CD4-positive, alpha-beta T cell treated with Interleukin-6 at 100 ng/mL for 8 hours (primary cell): ENCODE measurements around the gene KANSL3.

ENCODE experiments used
- DNase-seq: peaks from one replicate; pipeline ENCODE4 v3.0.0-alpha.2; 2020; ENCODE audit warnings: mixed read lengths, low spot score

KANSL3 gene

DNA sequence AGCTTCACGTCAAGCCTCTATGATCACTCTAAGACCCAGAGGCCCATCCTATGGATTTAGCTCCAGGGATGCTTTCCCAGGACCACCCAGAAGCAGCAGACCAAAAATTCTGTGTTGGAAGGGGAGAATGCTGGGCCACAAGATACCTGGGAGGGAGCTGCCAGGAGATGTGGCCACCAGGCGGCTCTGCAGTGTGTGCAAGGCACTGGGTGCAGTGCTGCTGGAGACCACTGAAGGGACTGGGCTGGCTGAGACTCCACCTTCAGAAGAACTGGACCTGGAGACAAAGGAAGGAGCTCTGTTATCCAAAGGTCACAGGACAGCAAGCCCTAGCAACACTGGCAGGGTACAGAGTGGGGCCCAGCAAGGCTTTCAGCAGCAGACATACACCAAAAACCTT, 34.0 kb downstream of the KANSL3 start:
- no peak for DNase-seq

DNA sequence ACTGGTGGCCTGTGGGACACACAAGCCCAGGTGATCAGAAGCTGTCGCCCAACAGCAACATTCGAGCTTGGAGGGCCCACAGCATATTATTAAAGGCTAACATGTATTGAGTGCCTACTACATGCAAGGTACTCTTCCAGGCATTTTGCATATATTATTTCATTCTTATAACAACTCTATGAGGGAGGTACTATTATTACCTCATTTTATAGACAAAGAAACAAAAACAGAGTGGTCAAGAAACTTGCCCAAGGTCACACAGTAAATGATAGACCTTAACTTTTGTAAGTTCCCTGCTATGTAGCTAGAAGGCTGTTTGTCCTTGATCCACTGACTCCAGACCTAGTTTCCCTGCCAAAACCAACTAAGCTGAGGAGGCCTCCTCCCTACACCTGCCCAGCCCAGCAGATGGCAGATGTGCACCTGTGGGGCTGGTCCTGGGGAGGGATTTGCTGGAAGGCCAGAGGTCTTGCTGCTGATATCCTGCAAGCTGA, 35.7 kb downstream of the KANSL3 start:
- no peak for DNase-seq

DNA sequence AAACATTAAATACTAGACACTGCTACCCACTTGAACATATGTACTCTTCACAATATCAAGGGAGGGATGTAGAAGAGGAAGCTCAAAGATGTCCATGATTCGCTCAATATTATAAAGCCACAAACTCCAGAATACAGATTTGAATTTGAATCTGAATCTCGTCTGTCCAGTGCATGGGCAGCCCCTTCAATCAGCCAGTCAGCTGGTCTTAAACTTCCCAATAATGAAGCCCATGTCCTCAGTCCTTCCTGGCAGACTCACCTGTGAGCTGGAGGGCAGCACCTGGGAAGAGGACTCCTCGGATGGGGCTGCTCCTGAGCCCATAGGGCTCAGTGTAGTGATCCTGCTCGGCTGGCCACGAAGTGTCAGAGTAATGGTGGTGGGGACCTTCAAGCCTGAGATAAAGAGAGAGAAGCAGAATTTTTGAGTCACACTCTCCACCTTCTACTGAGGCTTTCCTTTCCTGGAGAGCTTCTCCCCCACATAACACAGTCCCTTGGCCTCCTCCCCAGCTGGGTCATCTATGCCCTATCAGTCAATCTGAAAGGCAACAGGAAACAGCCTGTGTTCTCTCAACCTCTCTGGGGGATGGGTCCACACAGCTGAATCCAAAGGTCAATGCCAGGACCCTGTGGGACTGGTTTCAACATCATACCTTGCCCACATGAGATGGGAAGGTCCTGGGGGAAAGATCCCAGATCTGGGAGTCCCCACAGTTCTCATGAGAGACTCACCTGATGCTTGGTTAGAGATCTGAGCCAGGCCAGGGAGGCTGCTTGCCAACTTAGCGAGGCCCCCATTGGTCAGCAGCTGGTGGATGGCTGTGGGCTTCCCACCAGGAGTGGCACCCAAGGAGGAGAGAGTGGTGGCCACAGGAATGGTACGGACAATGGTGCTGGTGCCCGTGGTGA, 36.5 kb downstream of the KANSL3 start:
- DNase-seq = no peak

DNA sequence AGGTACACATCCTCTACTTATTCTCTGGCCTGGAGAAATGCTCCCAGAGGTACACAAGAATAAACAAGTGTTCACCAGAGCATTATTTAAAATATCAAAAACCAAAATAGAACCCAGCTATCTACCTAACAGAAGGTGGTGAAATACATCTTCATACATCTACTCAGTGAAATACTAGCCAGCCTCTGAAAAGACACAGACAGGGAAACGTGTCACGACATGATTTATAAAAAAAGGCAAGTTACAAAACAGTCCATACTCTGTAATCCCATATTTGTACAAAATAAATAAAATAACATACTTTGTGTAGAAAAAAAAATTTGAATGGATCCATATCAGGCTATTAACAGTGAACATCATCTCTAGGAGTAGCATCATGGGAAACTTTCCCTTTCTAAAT, 38.2 kb downstream of the KANSL3 start:
- DNase-seq = no peak

DNA sequence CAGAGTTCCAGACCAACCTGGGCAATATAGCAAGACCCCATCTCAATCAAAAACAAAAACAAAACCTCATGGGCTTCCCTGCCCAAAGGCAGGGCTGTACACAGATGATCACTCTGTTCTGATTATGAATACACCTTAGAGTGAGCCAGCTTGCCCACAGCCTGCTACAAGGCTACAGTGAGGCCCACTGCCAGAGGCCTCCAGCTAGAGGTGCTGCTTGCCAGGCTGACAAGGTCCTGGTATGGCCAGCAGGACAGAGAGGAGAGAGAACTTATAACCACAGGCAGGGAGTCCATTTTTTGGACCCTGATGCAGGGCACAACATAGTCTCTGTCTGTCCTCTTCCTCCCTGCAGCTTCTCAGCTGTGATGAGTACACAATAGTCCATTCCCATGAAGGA, 41.5 kb downstream of the KANSL3 start:
- DNase-seq = no peak

DNA sequence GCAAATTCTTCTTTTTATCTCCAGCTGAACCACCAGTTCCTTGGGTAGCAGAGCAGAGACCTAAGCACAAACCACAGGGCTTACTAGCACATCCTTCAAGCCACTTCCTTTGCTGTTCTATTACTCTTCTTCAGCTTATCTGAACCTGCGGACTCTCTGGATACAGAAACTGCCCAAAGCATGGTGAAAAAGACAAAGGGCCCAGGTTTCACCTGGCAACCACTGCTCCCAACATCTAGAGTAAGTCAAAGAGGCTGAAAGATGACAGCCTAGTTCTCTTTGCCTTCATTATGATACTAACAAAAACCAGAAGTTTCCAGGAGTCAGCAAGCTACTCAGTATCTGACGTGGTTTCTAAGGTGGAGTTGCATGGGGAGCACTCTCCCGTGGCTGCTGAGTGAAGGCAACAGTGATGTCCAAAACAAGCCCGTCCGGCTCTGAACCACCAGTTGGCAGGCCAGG, 43.4 kb downstream of the KANSL3 start:
- peak; percentile 43 for DNase-seq

DNA sequence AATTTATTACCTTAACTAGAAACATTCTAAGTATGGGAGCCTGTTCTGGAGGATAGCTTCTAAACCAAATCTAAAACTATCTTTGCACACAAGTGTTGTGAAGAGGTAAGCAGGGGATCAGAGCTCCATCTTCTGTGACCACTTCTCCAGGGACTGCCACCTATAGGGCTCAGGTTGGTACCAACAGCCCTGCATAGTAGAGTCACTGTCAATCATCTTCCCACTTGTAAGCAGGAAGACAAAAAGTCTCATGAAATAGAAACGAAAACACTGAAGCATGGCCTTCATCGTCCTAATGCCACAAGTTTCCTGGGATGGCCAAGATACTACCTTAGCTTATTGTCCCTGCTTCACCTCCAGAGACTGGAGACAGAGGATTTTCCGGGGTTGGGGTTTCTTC, 43.8 kb downstream of the KANSL3 start:
- no peak for DNase-seq

DNA sequence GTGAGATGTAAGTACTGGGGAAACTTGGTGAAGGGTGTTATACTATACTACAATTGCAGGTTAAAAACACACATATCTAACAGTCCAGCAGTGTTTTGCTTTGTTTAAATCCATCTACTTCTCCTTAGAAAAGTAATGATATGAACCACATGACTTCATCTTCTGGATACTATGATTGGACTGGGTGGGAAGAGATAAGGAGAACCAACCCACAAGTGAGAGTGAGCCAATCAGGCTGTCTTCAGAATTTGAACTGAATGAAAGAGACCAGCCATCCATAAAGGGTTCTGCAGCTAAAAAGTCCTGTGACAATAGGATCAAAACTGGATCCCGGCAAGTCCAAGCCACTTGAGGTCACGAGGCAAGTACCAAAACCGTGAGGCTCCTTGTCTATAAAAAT, 46.6 kb downstream of the KANSL3 start:
- DNase-seq = no peak

DNA sequence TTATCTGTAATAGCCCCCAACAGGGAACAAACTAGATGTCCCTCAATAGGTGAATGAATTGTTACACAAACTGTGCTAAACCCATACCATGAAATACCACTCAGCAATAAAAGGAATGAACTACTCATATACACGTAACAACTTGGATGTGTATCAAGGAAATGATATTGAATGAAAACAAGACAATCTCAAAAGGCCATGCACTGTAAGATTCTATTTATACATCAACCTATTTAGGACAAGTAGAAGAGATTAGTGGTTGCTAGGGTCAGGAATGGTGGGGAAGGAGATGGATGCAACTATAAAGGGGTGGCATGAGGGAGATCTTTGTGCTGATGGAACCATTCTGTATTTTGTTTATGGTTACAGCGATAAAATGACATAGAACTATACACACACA, 47.1 kb downstream of the KANSL3 start:
- DNase-seq = no peak

DNA sequence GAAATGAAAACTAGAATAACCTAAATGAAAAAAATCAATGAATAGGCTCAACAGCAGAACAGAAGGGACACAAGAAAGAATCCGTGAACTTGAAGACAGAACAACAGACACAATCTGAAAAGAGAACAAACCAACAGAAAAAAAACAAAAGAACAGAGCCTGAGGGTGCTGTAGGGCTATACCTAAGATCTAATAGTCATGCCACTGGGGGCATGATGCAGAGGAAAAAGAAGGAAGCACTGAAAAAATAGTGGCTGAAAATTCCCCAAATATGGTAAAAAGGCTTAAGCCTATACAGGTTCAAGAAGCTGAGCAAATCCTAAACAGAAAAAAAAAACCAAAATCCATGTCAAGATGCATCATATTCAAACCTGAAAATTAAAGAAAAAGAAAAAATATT, 50.3 kb downstream of the KANSL3 start:
- no peak for DNase-seq

DNA sequence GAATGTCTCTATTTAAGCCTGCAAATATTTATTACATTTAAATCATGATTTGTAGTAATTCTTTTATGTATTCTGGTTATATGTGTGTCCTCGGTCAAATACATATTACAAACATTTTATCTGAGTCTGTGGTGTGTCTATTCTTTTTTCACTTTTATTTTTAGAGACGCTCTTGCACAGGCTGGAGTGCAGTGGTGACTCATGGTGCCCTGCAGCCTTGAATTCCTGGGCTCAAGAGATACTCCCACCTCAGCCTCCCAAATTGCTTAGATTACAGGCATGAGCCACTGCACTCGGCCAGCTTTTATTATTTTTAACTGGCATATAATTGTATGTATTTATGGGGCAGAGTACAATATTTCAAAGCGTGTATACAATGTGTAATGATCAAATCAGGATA, 54.1 kb downstream of the KANSL3 start:
- no peak for DNase-seq

DNA sequence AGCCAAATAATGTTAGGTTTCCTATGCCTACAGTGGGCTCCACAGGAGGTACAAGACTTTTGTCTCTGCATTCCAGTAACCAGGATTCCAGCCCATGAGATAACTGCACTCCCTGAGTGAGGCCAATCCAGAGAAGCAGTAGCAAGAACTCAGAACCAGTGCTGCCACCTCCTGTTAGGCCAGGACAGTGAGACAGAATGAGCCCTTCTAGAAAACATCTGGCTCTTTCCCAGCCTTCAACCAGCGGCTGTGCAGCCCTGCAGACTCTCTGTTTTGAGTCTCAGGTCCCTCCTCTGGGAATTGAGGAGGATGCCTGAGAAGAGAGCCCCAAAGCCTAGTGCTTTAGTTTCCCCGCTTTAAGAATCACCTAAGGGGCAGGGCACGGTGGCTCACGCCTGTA, 57.3 kb downstream of the KANSL3 start:
- DNase-seq = no peak

DNA sequence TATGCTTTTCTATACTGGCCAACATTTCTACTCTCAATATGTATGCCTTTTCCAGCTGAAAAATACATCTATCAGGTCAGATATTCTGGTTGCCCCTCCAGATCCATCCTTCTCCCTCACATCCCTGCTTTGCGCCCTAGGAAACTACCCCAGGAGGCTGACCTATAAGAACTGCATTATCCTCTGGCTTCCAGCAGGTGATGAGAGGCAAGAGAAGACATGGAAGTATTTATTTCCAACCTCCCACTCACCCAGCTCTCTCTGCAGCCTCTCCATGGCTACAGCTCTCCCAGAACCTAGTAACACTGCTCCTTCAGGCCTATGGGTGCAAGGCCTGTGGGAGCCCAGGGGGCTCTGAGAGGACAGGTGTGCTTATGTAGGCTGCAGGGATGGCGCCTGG, 58.7 kb downstream of the KANSL3 start:
- DNase-seq = no peak

DNA sequence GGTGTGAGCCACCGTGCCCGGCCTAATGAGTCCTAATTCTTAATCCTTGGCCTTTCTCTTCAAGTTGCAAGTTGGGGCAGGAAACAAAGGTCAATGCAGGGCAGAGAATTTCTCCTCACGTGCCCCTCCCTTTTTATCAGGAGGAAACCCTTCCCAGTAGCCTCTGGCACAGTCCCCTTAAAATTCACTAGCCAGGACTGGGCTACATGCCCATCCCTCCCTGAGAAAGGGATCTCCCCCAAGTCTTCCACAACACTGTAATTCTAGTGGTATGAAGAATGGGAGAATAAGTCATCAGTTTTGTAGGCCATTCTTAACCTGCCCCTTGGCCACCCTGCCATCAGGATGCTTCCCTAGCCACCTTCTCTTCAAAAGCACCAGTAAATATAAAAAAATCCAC, 59.4 kb downstream of the KANSL3 start:
- DNase-seq = no peak

DNA sequence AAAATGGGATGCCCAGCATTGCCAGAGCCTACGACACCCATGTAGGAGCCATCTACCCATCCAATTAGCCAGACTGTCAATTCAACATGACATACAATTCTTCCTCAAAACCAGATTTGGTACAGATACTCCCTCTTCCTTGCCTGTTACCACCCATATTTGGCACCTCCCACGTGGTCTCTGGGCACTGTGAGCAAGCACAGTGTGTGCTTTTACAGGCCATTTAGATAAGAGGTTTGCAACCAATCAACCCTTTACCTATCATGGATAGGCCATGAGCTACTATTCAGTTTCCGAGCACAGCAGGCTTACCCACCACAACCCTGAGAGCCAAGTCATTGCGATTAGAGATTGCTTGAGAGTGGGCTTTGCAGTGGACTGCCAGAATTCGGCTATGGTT, 60.6 kb downstream of the KANSL3 start:
- DNase-seq = no peak

DNA sequence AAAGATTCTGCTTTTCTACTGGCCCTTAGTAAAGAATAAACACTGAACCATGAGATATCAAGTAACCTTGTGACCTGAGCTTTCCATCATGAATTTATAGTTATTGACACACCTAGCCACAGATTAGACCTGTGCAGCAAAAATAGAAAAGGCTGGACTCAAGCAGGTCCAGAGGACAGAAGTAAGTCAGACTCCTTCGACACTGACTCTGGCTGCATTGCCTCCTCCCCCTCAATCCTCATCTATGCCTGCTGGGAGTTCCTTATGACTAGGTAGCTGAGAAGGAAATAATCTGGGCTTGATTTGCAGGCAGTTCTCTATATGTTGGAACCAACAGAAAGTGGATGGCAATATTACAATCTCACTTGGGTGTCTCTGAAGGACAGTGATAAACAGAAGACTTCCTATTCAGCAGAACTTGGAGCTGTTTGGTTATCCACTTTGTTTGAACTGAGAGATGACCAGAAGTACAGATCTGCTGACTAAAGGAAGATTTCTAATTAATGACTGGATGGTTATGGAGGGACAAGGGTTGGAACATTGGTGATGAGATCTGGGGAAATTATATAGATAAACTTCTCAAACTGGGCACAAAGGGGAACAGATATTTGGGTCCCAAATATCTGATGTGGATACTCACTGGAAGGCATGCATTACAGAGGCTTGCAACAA, 62.2 kb downstream of the KANSL3 start:
- no peak for DNase-seq

DNA sequence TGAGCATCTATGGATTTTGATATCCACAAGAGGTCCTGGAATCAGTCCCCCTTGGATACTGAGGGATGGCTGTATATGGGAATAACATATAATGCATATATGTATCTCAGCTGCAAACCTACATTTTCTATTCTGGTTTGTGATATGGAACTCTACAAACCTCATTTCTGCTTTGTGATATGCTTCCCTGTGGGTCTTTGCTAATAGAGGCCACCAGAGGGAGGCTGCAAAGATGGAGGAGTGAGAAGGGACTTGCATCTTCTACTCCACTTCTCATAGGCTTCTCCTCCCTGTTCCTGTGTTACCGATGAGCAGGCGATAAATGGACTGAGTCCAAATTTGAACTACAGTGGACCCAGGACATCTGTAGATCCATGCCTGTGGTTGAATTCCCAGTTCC, 63.7 kb downstream of the KANSL3 start:
- no peak for DNase-seq

DNA sequence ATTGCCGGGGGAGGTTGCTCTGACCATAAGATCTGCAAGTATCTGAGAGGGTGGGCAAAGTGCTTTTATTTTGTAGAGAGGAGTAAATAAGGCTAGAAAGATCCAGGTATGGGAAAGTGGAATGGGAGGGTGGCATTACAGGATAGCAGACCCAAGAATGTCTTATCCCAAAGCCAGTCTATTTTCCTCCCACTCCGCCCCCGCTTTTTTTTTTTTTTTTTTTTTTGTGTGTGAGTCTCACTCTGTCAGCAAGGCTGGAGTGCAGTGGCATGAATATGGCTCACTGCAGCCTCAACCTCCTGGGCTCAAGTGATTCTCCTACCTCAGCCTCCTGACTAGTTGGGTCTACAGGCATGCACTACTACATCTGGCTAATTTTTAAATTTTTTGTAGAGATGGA, 70.0 kb downstream of the KANSL3 start:
- DNase-seq = no peak

DNA sequence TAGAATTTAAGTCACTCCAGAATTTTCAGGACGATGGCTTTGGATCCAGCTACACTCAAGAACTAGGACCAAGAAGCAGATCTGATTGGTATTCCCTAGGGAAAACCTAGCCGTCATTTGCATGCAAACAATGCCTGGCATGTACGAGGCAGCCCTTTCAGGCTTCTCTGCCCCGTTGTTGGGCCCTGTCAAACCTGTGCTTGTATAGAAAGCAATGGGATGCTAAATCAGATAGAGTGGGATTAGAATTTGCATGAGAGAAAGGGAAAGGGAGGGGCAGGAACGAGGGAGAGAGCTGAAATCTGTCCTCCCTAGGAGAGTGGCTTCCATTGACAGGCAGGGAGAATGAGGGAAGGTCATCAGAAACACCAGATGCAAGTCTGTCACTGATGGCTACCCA, 73.0 kb downstream of the KANSL3 start:
- DNase-seq = no peak

DNA sequence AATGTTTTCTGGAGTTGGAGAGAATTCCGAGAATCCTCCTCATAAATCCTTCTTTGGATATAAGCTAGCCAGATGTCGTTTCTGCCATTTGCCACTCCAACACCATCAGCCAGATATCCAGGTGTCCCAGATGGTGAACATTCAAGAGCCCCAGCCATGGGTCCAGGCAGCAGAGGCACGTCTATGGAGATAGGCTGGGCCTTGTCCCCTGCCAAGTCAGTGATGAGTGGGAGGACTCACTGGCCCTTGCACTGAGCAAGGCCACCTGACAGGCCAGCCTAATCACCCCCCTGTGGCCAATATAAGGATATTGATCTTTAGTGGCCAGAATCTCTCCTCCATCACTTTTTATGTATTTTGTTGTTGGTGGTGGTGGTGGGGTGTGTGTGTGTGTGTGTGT, 73.5 kb downstream of the KANSL3 start:
- DNase-seq = no peak

DNA sequence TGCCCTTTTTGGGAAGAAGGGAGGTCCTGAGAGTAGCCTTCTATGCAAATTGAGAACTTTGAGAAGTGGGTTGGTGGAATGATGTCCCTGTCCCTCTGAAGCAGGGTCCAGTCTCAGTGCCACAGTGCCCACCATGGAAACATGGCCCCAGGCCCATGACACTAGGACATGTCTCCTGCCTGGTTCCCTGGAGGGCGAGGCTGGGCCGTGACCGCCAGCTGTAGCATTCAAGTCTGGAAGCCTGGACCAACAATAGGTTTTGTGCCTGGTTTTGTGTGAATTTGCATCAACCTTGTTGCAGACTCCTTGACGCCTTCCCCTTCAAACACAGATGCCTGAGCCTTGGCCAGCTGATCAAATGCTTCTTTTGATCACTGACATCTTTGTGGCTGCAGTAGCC, 74.1 kb downstream of the KANSL3 start:
- DNase-seq = no peak

DNA sequence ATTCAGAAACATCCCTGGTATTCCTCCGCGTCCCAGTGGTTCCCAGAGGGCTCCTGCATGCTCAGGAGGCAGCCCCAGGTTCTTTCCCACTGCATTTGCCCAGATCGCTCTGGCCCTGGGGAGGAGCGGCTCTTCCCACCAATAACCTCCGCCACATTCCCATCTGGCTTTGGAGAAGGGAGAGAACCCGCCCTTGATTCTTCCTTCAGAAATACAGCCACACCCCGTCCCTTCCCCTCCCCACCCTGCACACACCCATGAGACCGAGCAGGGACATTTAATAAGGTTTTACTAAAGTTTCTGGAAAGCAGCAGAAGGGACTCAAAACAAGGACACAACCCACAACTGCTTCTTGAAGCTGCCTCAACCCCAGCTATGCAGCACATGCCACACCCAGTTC, 79.6 kb downstream of the KANSL3 start:
- no peak for DNase-seq

DNA sequence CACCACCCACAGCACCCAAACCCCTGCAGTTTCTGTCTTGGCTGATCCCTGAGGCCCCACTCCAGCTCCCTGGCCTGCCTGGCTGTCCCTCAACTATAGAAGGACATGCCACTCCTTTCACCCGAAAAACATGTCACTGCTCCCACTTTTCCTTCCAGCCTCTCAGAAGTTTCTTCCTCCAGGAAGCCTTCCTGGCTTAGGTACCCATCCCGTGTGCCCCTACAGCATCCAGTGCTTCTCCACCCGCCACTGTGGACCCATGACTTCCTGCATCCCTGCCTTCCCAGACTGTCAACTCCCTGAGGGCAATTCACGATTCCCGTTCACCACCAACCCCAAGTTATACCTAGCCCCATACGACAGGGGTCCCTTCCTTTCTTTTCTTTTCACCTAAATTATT, 80.1 kb downstream of the KANSL3 start:
- no peak for DNase-seq
